Activated naive CD4-positive, alpha-beta T cell treated with anti-CD3 and anti-CD28 coated beads, Interleukin-2, amount 50 U/mL, for 24 hours (primary cell): ENCODE measurements around the gene HGS.
"Not testable (repeated sequence)": the region's sequence is repeated elsewhere in the genome, so short reads cannot be mapped to it uniquely, and the experiment has no call there.

Experiments
- H3K27ac Mint-ChIP-seq: one replicate; pipeline ENCODE4 v1.8.0; 2021; ENCODE audit warnings: mild to moderate bottlenecking, mixed read lengths
- H3K27me3 Mint-ChIP-seq: one replicate; pipeline ENCODE4 v1.8.0; 2021; ENCODE audit warnings: mixed read lengths
- H3K36me3 Mint-ChIP-seq: one replicate; pipeline ENCODE4 v1.8.0; 2021; ENCODE audit warnings: mixed read lengths
- H3K4me1 Mint-ChIP-seq: one replicate; pipeline ENCODE4 v1.8.0; 2021; ENCODE audit warnings: mixed read lengths
- H3K4me3 Mint-ChIP-seq: one replicate; pipeline ENCODE4 v1.8.0; 2021; ENCODE audit warnings: mild to moderate bottlenecking, mixed read lengths
- H3K9me3 Mint-ChIP-seq: one replicate; pipeline ENCODE4 v1.8.0; 2021; ENCODE audit warnings: mixed read lengths

Gene HGS

DNA sequence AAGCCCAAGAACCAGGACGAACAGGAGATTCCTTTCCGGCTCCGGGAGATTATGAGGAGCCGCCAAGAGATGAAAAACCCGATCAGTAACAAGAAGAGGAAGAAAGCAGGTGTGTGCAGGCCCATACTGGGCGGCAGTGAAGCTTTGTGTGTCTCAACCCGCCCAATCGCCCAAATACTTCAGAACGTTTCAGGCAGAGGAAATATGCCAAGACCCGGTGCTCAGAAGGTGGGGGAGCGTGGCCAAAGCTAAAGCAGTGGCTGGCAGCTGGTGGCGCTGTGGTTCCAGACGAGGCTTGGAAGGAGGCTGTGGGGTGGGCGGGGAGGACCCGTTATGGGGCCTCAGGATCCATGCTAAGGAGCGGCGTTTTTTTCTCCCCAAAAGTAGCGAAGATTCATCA, 16.1 kb upstream of the HGS start:
- H3K4me3 Mint-ChIP-seq: peak overlapping the region; percentile 99
- H3K4me1 Mint-ChIP-seq: peaks cover 44% of the 10 kb centered on the region
- H3K36me3 Mint-ChIP-seq: peaks cover 7% of the 10 kb centered on the region
- H3K27ac Mint-ChIP-seq: no peak overlapping the region
- H3K9me3 Mint-ChIP-seq: no peaks in the 10 kb centered on the region
- no peaks in the 10 kb centered on the region for H3K27me3 Mint-ChIP-seq

DNA sequence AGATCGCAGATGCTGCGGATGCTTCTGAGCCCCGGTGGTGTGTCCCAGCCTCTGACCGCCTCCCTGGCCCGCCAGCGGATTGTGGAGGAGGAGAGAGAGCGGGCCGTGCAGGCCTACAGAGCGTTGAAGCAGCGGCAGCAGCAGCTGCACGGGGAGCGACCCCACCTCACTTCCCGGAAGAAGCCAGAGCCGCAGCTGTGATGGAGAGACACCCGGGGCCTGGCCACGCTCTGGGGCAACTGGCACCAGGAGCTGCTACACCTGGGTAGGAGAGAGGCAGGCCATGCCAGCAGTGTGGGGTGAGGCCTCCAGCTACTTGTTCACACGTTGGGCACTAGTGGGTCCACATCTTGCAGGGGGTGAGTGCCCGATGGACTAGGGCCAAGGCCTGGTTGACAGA, 11.3 kb upstream of the HGS start:
- peaks cover 21% of the 10 kb centered on the region for H3K4me1 Mint-ChIP-seq
- H3K27me3 Mint-ChIP-seq: no peaks in the 10 kb centered on the region
- H3K9me3 Mint-ChIP-seq: no peaks in the 10 kb centered on the region

GRCh38 chr17:81672954-81673353, 10.9 kb upstream of the HGS start:
- no peaks in the 10 kb centered on the region for H3K27me3 Mint-ChIP-seq
- H3K9me3 Mint-ChIP-seq: no peaks in the 10 kb centered on the region
- H3K4me3 Mint-ChIP-seq: no peak overlapping the region
- no peak overlapping the region for H3K27ac Mint-ChIP-seq
- H3K36me3 Mint-ChIP-seq: peaks cover 3% of the 10 kb centered on the region
- peaks cover 17% of the 10 kb centered on the region for H3K4me1 Mint-ChIP-seq

More for the DNA sequence above, 11.3 kb upstream of the HGS start:
- Mint-ChIP-seq H3K27ac (no peak overlapping the region), H3K4me3 (no peak overlapping the region), H3K36me3 (peaks cover 3% of the 10 kb centered on the region)

- H3K27ac Mint-ChIP-seq: no peak overlapping the region
- H3K9me3 Mint-ChIP-seq: no peaks in the 10 kb centered on the region
- H3K27me3 Mint-ChIP-seq: no peaks in the 10 kb centered on the region
- H3K4me3 Mint-ChIP-seq: no peak overlapping the region
- H3K4me1 Mint-ChIP-seq: peaks cover 10% of the 10 kb centered on the region
- peaks cover 1% of the 10 kb centered on the region for H3K36me3 Mint-ChIP-seq
Observed at GRCh38 chr17:81673561-81674258, 10.1 kb upstream of the HGS start.

DNA sequence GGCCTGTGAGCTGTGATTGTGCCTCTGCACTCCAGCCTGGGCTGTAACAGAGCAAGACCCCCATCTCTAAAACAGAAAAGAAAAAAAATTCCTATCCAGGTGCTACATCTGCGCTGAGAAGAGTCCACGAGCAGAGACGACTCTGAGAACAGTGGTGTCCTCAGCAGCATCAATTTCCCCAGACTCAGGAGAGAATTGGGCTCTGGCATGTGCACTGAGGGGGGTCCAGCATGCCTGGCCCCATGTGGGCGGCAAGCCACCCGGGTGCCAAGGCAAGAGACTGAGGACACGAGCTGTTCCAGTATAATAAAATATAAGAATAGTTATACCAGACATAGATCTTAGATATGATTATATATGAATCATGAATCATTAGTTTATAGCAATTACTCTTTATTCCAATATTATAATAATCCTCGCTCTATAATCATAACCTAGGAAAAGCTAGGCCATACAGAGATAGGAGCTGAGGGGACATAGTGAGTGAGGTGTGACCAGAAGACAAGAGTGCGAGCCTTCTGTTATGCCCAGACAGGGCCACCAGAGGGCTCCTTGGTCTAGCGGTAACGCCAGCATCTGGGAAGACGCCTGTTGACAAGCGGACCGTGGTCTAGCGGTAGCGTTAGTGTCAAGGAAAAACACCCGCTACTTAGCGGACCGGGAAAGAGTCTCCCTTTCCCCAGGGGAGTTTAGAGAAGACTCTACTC, 8.1 kb upstream of the HGS start:
- H3K9me3 Mint-ChIP-seq, H3K36me3 Mint-ChIP-seq, H3K4me3 Mint-ChIP-seq, H3K27ac Mint-ChIP-seq, H3K4me1 Mint-ChIP-seq, H3K27me3 Mint-ChIP-seq: not testable (repeated sequence)

- Mint-ChIP-seq H3K9me3 (no peaks in the 10 kb centered on the region), H3K4me3 (no peak overlapping the region), H3K27me3 (no peaks in the 10 kb centered on the region), H3K4me1 (peaks cover 6% of the 10 kb centered on the region), H3K36me3 (no peaks in the 10 kb centered on the region), H3K27ac (no peak overlapping the region)
Observed at GRCh38 chr17:81676906-81677305, 6.9 kb upstream of the HGS start.

GRCh38 chr17:81680150-81680549, 3.7 kb upstream of the HGS start:
- H3K4me1 Mint-ChIP-seq: peaks cover 27% of the 10 kb centered on the region
- no peak overlapping the region for H3K27ac Mint-ChIP-seq
- H3K36me3 Mint-ChIP-seq: no peaks in the 10 kb centered on the region
- H3K27me3 Mint-ChIP-seq: no peaks in the 10 kb centered on the region
- peak overlapping the region; percentile 9 for H3K4me3 Mint-ChIP-seq
- no peaks in the 10 kb centered on the region for H3K9me3 Mint-ChIP-seq

DNA sequence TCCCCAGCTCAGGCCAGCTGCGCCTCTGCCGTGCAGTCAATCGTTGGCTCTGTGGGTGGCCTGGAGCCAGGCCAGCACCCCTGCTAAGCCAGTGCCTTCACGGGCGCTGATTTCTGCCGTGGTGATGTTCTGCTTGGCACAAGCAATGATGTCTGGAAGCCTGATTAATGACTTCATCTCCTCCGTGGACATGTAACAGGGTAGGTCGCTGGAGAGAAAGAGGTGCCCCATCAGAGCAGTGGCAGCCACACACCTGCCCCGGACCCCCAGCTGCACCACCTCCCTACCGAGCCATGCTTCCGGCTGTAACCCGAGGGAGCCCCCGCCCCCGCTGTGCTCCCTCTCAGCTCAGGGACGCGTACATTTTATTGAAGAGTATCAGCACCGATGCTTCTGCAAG, 2.1 kb upstream of the HGS start:
- Mint-ChIP-seq H3K9me3 (no peaks in the 10 kb centered on the region), H3K4me1 (peaks cover 32% of the 10 kb centered on the region), H3K36me3 (peaks cover 3% of the 10 kb centered on the region), H3K4me3 (peak overlapping the region; percentile 11), H3K27me3 (no peaks in the 10 kb centered on the region), H3K27ac (no peak overlapping the region)

- peaks cover 7% of the 10 kb centered on the region for H3K36me3 Mint-ChIP-seq
- H3K27me3 Mint-ChIP-seq: no peaks in the 10 kb centered on the region
- peak overlapping the region; percentile 94 for H3K4me3 Mint-ChIP-seq
- peak overlapping the region; percentile 30 for H3K27ac Mint-ChIP-seq
- H3K4me1 Mint-ChIP-seq: peaks cover 39% of the 10 kb centered on the region
- H3K9me3 Mint-ChIP-seq: no peaks in the 10 kb centered on the region
Observed at GRCh38 chr17:81682565-81683207, 1.1 kb upstream of the HGS start.

DNA sequence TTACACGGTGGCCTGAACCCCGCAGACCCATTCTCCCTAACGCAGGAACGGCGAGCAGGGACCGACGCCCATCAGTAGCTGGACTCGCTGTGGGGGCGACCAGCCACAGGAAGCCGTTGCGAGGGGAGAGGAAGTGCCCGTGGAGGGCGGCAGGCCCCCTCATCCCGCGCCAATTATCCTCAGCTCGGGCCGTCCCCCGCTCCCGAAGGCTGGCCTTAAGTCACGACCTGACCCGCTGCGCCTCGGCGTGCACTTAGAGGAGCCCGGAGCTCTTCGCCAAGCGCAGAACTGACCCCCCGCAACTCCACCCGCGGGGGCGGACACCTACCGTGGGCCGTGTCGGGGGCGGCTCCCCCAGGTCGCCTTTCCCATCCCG, 615 bp upstream of the HGS start:
- no peaks in the 10 kb centered on the region for H3K9me3 Mint-ChIP-seq
- H3K27me3 Mint-ChIP-seq: no peaks in the 10 kb centered on the region
- H3K4me1 Mint-ChIP-seq: peaks cover 39% of the 10 kb centered on the region
- peaks cover 7% of the 10 kb centered on the region for H3K36me3 Mint-ChIP-seq
- peak overlapping the region; percentile 30 for H3K27ac Mint-ChIP-seq
- H3K4me3 Mint-ChIP-seq: peak overlapping the region; percentile 94

DNA sequence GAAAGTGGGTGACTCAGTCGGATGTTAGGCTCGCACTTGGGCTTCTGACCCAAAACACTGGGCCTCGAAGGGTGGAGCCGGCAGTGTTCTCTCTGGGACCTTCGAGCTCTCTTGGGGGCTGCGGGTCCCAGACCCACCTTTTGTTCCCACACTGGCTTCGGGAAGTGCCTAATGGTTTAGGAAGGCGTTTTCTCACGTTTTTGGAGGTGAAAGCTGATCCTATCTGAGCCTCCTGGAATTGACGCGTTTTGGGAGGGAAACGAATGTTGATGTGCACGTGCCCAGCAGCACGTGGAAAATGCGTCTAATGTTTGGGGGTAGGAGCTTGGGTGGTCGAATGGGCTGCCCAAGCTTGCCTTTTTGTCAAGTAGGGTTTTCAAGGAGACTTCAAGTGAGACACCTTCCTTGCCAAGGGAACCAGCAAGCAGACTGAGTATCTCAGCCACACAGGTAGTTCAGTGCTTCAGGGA, 666 bp downstream of the HGS start:
- H3K36me3 Mint-ChIP-seq: peaks cover 7% of the 10 kb centered on the region

GRCh38 chr17:81685108-81685507, 1.3 kb downstream of the HGS start:
- Mint-ChIP-seq H3K27ac (peak overlapping the region; percentile 76), H3K27me3 (no peaks in the 10 kb centered on the region), H3K9me3 (no peaks in the 10 kb centered on the region), H3K4me1 (peaks cover 43% of the 10 kb centered on the region), H3K4me3 (peak overlapping the region; percentile 92), H3K36me3 (peaks cover 7% of the 10 kb centered on the region)

More for the DNA sequence above, 666 bp downstream of the HGS start:
- peaks cover 42% of the 10 kb centered on the region for H3K4me1 Mint-ChIP-seq
- H3K4me3 Mint-ChIP-seq: peak overlapping the region; percentile 92
- peak overlapping the region; percentile 76 for H3K27ac Mint-ChIP-seq
- no peaks in the 10 kb centered on the region for H3K9me3 Mint-ChIP-seq
- no peaks in the 10 kb centered on the region for H3K27me3 Mint-ChIP-seq

DNA sequence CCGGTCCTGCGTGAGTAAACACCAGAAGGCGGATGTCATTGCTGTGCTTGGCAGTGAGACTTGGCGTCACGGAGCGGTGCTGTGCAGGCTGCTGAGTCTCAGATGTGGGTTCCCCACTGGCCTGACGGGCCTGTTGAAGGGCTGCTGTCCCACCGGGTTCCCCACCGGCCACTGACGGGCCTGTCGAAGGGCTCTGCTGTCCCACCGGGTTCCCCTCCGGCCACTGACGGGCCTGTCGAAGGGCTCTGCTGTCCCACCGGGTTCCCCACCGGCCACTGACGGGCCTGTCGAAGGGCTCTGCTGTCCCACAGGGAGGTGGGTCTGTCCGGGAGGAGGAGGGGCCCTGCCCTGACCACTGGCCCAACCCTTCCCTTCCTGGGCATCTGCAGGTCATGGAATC, 2.8 kb downstream of the HGS start:
- H3K27ac Mint-ChIP-seq: no peak overlapping the region
- peaks cover 43% of the 10 kb centered on the region for H3K4me1 Mint-ChIP-seq
- H3K4me3 Mint-ChIP-seq: no peak overlapping the region
- no peaks in the 10 kb centered on the region for H3K27me3 Mint-ChIP-seq
- H3K9me3 Mint-ChIP-seq: no peaks in the 10 kb centered on the region
- peaks cover 7% of the 10 kb centered on the region for H3K36me3 Mint-ChIP-seq

- no peak overlapping the region for H3K4me3 Mint-ChIP-seq
- H3K4me1 Mint-ChIP-seq: peaks cover 36% of the 10 kb centered on the region
- H3K9me3 Mint-ChIP-seq: no peaks in the 10 kb centered on the region
- H3K27ac Mint-ChIP-seq: no peak overlapping the region
- H3K27me3 Mint-ChIP-seq: no peaks in the 10 kb centered on the region
- H3K36me3 Mint-ChIP-seq: peaks cover 7% of the 10 kb centered on the region
Observed at GRCh38 chr17:81687770-81688541, 4.1 kb downstream of the HGS start.

DNA sequence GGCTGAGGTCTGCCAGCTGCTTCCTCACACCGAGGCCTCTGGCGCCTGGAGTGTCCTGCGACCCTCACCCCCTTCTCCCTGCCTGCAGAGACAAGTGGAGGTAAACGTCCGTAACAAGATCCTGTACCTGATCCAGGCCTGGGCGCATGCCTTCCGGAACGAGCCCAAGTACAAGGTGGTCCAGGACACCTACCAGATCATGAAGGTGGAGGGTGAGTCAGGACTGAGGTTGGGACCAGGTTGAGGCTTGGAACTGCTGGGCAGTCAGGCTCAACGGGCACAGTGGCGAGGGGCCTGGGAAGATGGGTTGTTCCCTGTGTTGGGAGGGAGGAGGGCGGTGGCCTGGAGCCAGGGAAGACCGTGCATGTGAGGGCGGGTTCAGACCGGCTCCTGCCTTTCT, 4.8 kb downstream of the HGS start:
- no peak overlapping the region for H3K4me3 Mint-ChIP-seq

More for the DNA sequence above, 4.8 kb downstream of the HGS start:
- Mint-ChIP-seq H3K9me3 (no peaks in the 10 kb centered on the region), H3K36me3 (peaks cover 7% of the 10 kb centered on the region), H3K27me3 (no peaks in the 10 kb centered on the region), H3K4me1 (peaks cover 33% of the 10 kb centered on the region), H3K27ac (no peak overlapping the region)
